Measurements from ENCODE around the gene SCN2A. TPM values are rescaled to one million over a fixed set of nuclear protein-coding genes. Genes with fewer than 3 reads are reported as not detected.

Gene SCN2A
- total RNA-seq, 1 experiment from 2014 or later, result not detected

DNA sequence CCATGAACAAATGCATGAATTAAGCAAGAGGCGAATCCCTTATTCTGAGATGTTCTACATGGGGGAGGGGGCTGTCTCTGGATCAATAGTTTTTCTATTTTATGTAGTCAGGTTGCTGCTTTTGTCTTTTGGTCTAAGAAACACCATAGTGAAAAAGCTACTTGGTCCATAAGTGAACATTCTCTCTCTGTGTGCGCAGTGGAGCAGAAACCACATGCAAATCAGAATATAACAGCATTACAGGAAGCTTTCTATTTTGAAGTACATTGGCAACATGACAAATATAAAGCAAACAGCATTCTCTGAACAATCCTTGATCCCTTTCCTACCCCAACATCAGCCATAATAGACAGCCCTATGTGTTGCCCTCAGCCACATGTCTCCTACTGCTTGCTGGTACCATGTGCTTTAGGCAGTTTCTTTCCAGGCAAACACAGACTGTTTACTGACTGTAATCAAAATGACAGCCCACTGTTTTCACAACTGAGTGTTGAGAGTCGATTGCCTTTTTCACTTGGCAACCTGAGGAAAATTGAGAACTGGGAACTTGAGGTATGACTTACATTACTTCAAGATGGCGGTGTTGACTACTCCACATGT, 45.9 kb upstream of the SCN2A start:
- DNase-seq, result no peak
- ChIA-PET CTCF (interaction anchor here (1.0 kb wide), 1 partner anchor 11 kb away, joined by 4 read pairs; the partner anchor contains the start of gene SCN3A), POLR2A (no interaction called here)
- Mint-ChIP-seq H3K36me3 (ENCODE audit: insufficient read depth, unreplicated experiment) (no peaks in the 10 kb centered on the region), H3K27me3 (ENCODE audit: insufficient read depth, unreplicated experiment) (peaks cover 19% of the 10 kb centered on the region), H3K9me3 (ENCODE audit: unreplicated experiment) (no peaks in the 10 kb centered on the region), H3K4me1 (ENCODE audit: low read depth, unreplicated experiment) (no peaks in the 10 kb centered on the region), H3K27ac (ENCODE audit: unreplicated experiment) (no peak overlapping the region), H3K4me3 (ENCODE audit: unreplicated experiment) (no peak overlapping the region)
- Histone ChIP-seq H3K27me3 (replicated peaks; ENCODE audit: control insufficient read depth, insufficient read depth, low read length) (no peaks in the 10 kb centered on the region), H3K4me3 (ENCODE audit: low read depth, low read length) (no peak overlapping the region), H3K4me1 (no peaks in the 10 kb centered on the region), H3K9me3 (no peaks in the 10 kb centered on the region; the same call in 1 of the 2 replicates), H3K36me3 (ENCODE audit: control insufficient read depth, insufficient read depth, low read length) (no peaks in the 10 kb centered on the region)
- intact Hi-C loops (cut with micrococcal nuclease; ENCODE audit: unreplicated experiment), result no loop called here
- no TSS peak for BruUV-seq (replicated peaks)
- TF ChIP-seq, protein P1, sequence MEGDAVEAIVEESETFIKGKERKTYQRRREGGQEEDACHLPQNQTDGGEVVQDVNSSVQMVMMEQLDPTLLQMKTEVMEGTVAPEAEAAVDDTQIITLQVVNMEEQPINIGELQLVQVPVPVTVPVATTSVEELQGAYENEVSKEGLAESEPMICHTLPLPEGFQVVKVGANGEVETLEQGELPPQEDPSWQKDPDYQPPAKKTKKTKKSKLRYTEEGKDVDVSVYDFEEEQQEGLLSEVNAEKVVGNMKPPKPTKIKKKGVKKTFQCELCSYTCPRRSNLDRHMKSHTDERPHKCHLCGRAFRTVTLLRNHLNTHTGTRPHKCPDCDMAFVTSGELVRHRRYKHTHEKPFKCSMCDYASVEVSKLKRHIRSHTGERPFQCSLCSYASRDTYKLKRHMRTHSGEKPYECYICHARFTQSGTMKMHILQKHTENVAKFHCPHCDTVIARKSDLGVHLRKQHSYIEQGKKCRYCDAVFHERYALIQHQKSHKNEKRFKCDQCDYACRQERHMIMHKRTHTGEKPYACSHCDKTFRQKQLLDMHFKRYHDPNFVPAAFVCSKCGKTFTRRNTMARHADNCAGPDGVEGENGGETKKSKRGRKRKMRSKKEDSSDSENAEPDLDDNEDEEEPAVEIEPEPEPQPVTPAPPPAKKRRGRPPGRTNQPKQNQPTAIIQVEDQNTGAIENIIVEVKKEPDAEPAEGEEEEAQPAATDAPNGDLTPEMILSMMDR (IDR thresholded peaks at IDR 0.05; ENCODE audit: insufficient read depth in 1 of 2, low read depth in 1 of 2, low read length in 1 of 2, severe bottlenecking in 1 of 2, unreplicated experiment in 1 of 2), result no peak

DNA sequence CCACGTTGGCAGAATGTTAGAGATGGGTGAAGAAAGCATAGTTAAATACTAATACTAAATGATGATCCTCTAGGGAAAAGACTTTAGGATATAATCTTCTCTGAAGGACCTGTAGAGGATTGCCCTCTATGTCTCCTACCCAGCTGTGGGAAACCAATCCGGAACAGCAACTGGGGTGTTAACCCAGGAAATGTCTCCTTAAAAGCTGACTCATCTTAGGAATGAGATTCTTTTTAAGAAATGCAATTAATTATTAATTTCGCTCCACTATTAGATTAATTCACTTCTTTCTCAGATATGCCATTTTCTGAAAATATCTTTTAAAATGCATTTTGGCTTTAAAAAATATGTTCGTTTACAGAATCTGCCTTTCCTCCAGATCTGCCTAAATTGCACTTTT, 42.8 kb upstream of the SCN2A start:
- H3K4me1 Mint-ChIP-seq (ENCODE audit: low read depth, unreplicated experiment), result no peaks in the 10 kb centered on the region

DNA sequence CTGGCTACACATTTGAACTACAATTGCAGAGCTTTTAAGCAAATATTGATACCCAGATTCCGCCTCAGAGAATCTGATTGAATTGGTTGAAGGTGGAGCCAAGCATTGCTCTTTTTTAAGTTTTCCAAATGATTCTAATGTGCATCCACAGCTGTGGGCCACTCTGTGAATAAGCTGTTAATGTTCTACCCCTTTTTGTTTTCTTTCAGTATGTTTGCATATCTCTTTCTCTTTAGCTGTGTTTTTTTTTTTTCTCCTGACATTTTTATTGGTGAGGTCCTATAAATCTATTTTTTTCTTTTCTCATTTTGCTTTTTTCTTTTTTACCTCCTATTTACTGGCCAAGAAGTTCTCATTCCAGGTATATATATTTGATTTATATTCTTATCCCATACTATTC, 41.9 kb upstream of the SCN2A start:
- no peaks in the 10 kb centered on the region for H3K4me1 Mint-ChIP-seq (ENCODE audit: low read depth, unreplicated experiment)
- Histone ChIP-seq H3K4me1 (no peaks in the 10 kb centered on the region), H3K36me3 (ENCODE audit: control insufficient read depth, insufficient read depth, low read length) (no peaks in the 10 kb centered on the region), H3K9me3 (no peaks in the 10 kb centered on the region; the same call in 1 of the 2 replicates), H3K27me3 (replicated peaks; ENCODE audit: control insufficient read depth, insufficient read depth, low read length) (no peaks in the 10 kb centered on the region), H3K4me3 (ENCODE audit: low read depth, low read length) (no peak overlapping the region)
- intact Hi-C loops (cut with micrococcal nuclease; ENCODE audit: unreplicated experiment), result no loop called here
- DNase-seq, result no peak
- TF ChIP-seq, protein P1 (IDR thresholded peaks at IDR 0.05; ENCODE audit: insufficient read depth in 1 of 2, low read depth in 1 of 2, low read length in 1 of 2, severe bottlenecking in 1 of 2, unreplicated experiment in 1 of 2), result no peak
- CTCF ChIA-PET, result no interaction called here
- no TSS peak for BruUV-seq (replicated peaks)
- H3K27me3 Mint-ChIP-seq (ENCODE audit: insufficient read depth, unreplicated experiment), result peaks cover 16% of the 10 kb centered on the region
- H3K27ac Mint-ChIP-seq (ENCODE audit: unreplicated experiment), result no peak overlapping the region
- no peaks in the 10 kb centered on the region for H3K36me3 Mint-ChIP-seq (ENCODE audit: insufficient read depth, unreplicated experiment)
- H3K4me3 Mint-ChIP-seq (ENCODE audit: unreplicated experiment), result no peak overlapping the region
- POLR2A ChIA-PET, result no interaction called here
- no peaks in the 10 kb centered on the region for H3K9me3 Mint-ChIP-seq (ENCODE audit: unreplicated experiment)

More for the DNA sequence above, 42.8 kb upstream of the SCN2A start:
- CTCF ChIA-PET, result interaction anchor here (1.0 kb wide), 1 partner anchor 7 kb away, joined by 5 read pairs; the partner anchor contains the start of gene SCN3A
- POLR2A ChIA-PET, result no interaction called here
- intact Hi-C loops (cut with micrococcal nuclease; ENCODE audit: unreplicated experiment), result no loop called here
- no TSS peak for BruUV-seq (replicated peaks)
- Histone ChIP-seq H3K4me1 (no peaks in the 10 kb centered on the region), H3K9me3 (no peaks in the 10 kb centered on the region; the same call in 1 of the 2 replicates), H3K4me3 (ENCODE audit: low read depth, low read length) (no peak overlapping the region), H3K36me3 (ENCODE audit: control insufficient read depth, insufficient read depth, low read length) (no peaks in the 10 kb centered on the region), H3K27me3 (replicated peaks; ENCODE audit: control insufficient read depth, insufficient read depth, low read length) (no peaks in the 10 kb centered on the region)
- TF ChIP-seq, protein P1 (IDR thresholded peaks at IDR 0.05; ENCODE audit: insufficient read depth in 1 of 2, low read depth in 1 of 2, low read length in 1 of 2, severe bottlenecking in 1 of 2, unreplicated experiment in 1 of 2), result no peak
- no peak overlapping the region for H3K27ac Mint-ChIP-seq (ENCODE audit: unreplicated experiment)
- H3K27me3 Mint-ChIP-seq (ENCODE audit: insufficient read depth, unreplicated experiment), result peaks cover 16% of the 10 kb centered on the region
- no peak overlapping the region for H3K4me3 Mint-ChIP-seq (ENCODE audit: unreplicated experiment)
- H3K9me3 Mint-ChIP-seq (ENCODE audit: unreplicated experiment), result no peaks in the 10 kb centered on the region
- no peaks in the 10 kb centered on the region for H3K36me3 Mint-ChIP-seq (ENCODE audit: insufficient read depth, unreplicated experiment)
- no peak for DNase-seq

Data from Caco-2 (cell line).